HL-60/S4 treated with retinoic acid at 250 ng/mL for 4 days and 3 days (cell line): ENCODE measurements around the gene SNX20.

Experiments
- in situ Hi-C: fragments of 300-500 bp; cut with MboI; formaldehyde crosslinking; loops from 2 replicates; pipeline ENCODE4 v1.7.0; 2022; ENCODE audit warnings: low sequenced_read_pairs

The SNX20 gene

GRCh38 chr16:50622643-50623369 is 58.3 kb downstream of the SNX20 start:
- in situ Hi-C loops: no loop called here

DNA sequence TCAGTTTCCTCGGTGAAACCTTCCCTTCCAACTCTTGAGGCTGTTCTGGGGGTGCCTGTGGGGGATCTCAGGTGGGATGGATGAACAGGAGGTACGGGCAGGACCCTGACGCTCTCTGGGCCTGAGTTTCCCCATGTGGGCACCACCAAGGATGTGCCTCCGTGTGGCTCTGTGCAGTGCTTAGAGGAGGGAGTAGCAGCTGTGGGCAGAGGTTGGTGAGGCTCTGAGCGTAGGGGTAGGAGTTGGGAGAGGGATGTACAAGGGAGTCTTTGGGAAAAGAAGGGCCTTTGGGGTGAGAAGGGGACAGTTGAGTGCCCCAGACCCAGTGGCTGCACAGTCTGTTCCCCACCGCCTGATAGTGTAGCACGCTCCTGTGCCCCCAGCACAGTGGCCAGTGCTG is 59.1 kb downstream of the SNX20 start:
- in situ Hi-C loops: no loop called here
